Keratinocyte (primary cell): ENCODE measurements around the gene LEKR1. TPM values are rescaled to one million over a fixed set of nuclear protein-coding genes. Genes with fewer than 3 reads are reported as not detected.

ENCODE experiments used
- DNase-seq: peaks from one replicate; pipeline ENCODE4 v3.0.0-alpha.2; 2011; ENCODE audit warnings: low read depth, missing footprints, low spot score
- FAIRE-seq: peaks from 2 replicates; lab custom pipeline; 2011; peaks lifted over from hg19 to GRCh38; lab: Jason Lieb, UNC
- H2AFZ ChIP-seq: 2 replicates; pipeline ENCODE4 v1.6.0; 2012; ENCODE audit warnings: low read length, control low read depth, inconsistent platforms; ENCODE audit not compliant: control insufficient read depth
- H3K27ac ChIP-seq: 2 replicates; pipeline ENCODE4 v1.5.1; 2011; ENCODE audit warnings: low read length; ENCODE audit not compliant: control insufficient read depth, insufficient read depth
- H3K27me3 ChIP-seq: 3 replicates; pipeline ENCODE4 v1.6.0; 2011; ENCODE audit warnings: low read length; ENCODE audit not compliant: control insufficient read depth, insufficient read depth; ENCODE audit errors: extremely low read depth
- H3K36me3 ChIP-seq, 2 experiments: 2 replicates in 1 of 2; 3 replicates in 1 of 2; pipeline ENCODE4 v1.5.1; 2011; ENCODE audit warnings: low read length in 2 of 2, mild to moderate bottlenecking in 1 of 2; ENCODE audit not compliant: control insufficient read depth in 2 of 2, insufficient read depth in 2 of 2; ENCODE audit errors: extremely low read depth in 1 of 2
- H3K4me1 ChIP-seq: 3 replicates; pipeline ENCODE4 v1.5.1; 2011; ENCODE audit warnings: low read length; ENCODE audit not compliant: control insufficient read depth, insufficient read depth; ENCODE audit errors: extremely low read depth
- H3K4me2 ChIP-seq: 3 replicates; pipeline ENCODE4 v1.6.0; 2011; ENCODE audit warnings: low read depth, low read length; ENCODE audit not compliant: control insufficient read depth, insufficient read depth; ENCODE audit errors: extremely low read depth
- H3K4me3 ChIP-seq, 3 experiments: fragments of 200-600 bp in 1 of 3; sonication (generic) in 1 of 3; 2 replicates in 2 of 3; 3 replicates in 1 of 3; pipeline ENCODE4 v1.5.1; 2011 to 2016; ENCODE audit warnings: low read length in 3 of 3, mild to moderate bottlenecking in 3 of 3, control low read depth in 2 of 3, inconsistent platforms in 1 of 3, low read depth in 1 of 3, mixed read lengths in 1 of 3, mixed run types in 1 of 3, moderate library complexity in 1 of 3; ENCODE audit not compliant: control insufficient read depth in 2 of 3, insufficient read depth in 2 of 3; ENCODE audit errors: extremely low read depth in 1 of 3
- H3K79me2 ChIP-seq: 2 replicates; pipeline ENCODE4 v1.6.0; 2012; ENCODE audit warnings: low read length; ENCODE audit not compliant: control insufficient read depth, insufficient read depth
- H3K9ac ChIP-seq: 3 replicates; pipeline ENCODE4 v1.6.0; 2011; ENCODE audit warnings: low read length; ENCODE audit not compliant: control insufficient read depth, insufficient read depth; ENCODE audit errors: extremely low read depth
- H3K9me1 ChIP-seq: 3 replicates; pipeline ENCODE4 v1.6.0; 2011; ENCODE audit warnings: low read length; ENCODE audit not compliant: control insufficient read depth, insufficient read depth; ENCODE audit errors: extremely low read depth
- H3K9me3 ChIP-seq: 2 replicates; pipeline ENCODE4 v1.5.1; 2012; ENCODE audit warnings: low read depth, low read length; ENCODE audit not compliant: control insufficient read depth
- H4K20me1 ChIP-seq: 3 replicates; pipeline ENCODE4 v1.6.0; 2011; ENCODE audit warnings: low read length; ENCODE audit not compliant: control insufficient read depth, insufficient read depth; ENCODE audit errors: extremely low read depth
- EZH2 ChIP-seq: IDR thresholded peaks from one replicate; pipeline ENCODE4 v1.6.1; 2012; ENCODE audit warnings: inconsistent platforms, mild to moderate bottlenecking, low read length, moderate library complexity
- dilution Hi-C: fragments of 300-500 bp; cut with MboI; formaldehyde crosslinking; loops from one replicate; pipeline ENCODE4 v1.7.0; 2020; ENCODE audit warnings: low sequenced_read_pairs; ENCODE audit not compliant: extremely low pct_ligation_motif_present
- polyA plus RNA-seq, 5 experiments: library from polyadenylated mRNA; depleted of rRNA in 3 of 5; stranded (reverse) in 3 of 5; stranded (forward) in 1 of 5; unstranded in 1 of 5; fragments of >200 nt; gene quantifications; 1 replicate in 1 of 5; 2 replicates in 3 of 5; 3 replicates in 1 of 5; pipeline versions ENCODE4 v1.2.1 to v1.2.3, GENCODE V29; 2011 to 2012; ENCODE audit warnings: missing spikeins in 2 of 5, low read depth in 1 of 5, low replicate concordance in 1 of 5
- TF ChIP-seq, protein P1 (sequence below), 3 experiments: IDR thresholded peaks in 1 of 3; conservative IDR thresholded peaks in 1 of 3; optimal IDR thresholded peaks in 1 of 3; 2 replicates in 2 of 3; 3 replicates in 1 of 3; pipeline versions ENCODE3 to v1.5.1; 2011; ENCODE audit warnings: low read length in 3 of 3, mild to moderate bottlenecking in 3 of 3, moderate library complexity in 2 of 3, control low read depth in 1 of 3, inconsistent platforms in 1 of 3; ENCODE audit not compliant: insufficient read depth in 2 of 3; ENCODE audit errors: extremely low read depth in 1 of 3

Gene LEKR1
- polyA plus RNA-seq, 1 donor (not counting 4 experiments of a cell fraction or from before 2014, with no cell fraction given), result 0.63 TPM

DNA sequence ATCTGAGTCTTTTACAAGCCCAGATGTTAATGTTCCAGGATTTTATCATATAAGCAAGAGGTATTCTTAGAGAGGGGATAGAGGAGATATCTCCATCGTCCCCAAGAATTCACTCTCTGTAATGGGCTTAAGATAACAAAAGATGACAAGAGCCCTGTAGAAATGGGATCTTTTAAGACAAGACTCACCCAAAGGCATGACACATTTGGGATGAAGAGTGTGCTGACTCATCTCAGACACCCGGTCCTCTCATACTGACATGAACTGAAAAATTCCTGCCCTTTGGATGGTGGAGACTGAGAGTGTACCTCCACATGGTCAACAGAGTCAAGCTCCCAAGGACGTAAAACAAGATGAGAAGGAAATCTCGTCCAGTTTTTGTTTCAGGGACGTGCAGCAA is 11.0 kb downstream of the LEKR1 start:
- no peak overlapping the region for H3K4me3 ChIP-seq
- no peaks in the 10 kb centered on the region for H3K79me2 ChIP-seq
- TF ChIP-seq, protein P1, sequence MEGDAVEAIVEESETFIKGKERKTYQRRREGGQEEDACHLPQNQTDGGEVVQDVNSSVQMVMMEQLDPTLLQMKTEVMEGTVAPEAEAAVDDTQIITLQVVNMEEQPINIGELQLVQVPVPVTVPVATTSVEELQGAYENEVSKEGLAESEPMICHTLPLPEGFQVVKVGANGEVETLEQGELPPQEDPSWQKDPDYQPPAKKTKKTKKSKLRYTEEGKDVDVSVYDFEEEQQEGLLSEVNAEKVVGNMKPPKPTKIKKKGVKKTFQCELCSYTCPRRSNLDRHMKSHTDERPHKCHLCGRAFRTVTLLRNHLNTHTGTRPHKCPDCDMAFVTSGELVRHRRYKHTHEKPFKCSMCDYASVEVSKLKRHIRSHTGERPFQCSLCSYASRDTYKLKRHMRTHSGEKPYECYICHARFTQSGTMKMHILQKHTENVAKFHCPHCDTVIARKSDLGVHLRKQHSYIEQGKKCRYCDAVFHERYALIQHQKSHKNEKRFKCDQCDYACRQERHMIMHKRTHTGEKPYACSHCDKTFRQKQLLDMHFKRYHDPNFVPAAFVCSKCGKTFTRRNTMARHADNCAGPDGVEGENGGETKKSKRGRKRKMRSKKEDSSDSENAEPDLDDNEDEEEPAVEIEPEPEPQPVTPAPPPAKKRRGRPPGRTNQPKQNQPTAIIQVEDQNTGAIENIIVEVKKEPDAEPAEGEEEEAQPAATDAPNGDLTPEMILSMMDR (optimal IDR thresholded peaks at IDR 0.05 in 1 of 3, IDR thresholded peaks at IDR 0.05 in 1 of 3, conservative IDR thresholded peaks at IDR 0.05 in 1 of 3; ENCODE audit: extremely low read depth in 1 of 3, insufficient read depth in 2 of 3, low read length in 3 of 3), result no peak
- TF ChIP-seq EZH2, result no peak
- H2AFZ ChIP-seq, result no peak overlapping the region
- H3K27ac ChIP-seq, result no peak overlapping the region
- no peak for DNase-seq
- H3K9me1 ChIP-seq, result no peaks in the 10 kb centered on the region
- peaks cover 4% of the 10 kb centered on the region for H3K4me1 ChIP-seq
- FAIRE-seq, result peak; percentile 76
- H4K20me1 ChIP-seq, result no peaks in the 10 kb centered on the region
- H3K27me3 ChIP-seq, result no peaks in the 10 kb centered on the region
- dilution Hi-C loops, result no loop called here
- no peaks in the 10 kb centered on the region for H3K9me3 ChIP-seq
- no peaks in the 10 kb centered on the region for H3K36me3 ChIP-seq
- no peak overlapping the region for H3K9ac ChIP-seq
- no peak overlapping the region for H3K4me2 ChIP-seq

DNA sequence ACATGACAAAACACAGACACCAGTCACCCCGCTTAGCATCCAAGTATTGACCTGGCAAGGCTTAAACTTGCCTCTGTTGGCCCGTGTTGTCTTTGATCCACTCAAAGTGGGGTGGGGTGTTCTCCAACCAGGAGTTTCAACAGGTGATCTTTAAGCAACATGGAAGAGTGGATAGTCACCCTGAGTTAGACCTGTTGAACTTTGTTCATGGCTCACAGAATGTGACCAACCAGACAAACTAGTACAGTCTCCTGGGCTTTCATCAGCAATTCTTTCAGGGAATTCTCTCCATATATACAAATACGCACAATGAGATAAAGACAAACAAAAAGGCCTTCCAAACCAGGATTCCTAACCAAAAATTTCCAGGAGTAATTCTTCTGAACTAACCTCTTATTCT is 11.9 kb downstream of the LEKR1 start:
- no peak overlapping the region for H2AFZ ChIP-seq
- no peaks in the 10 kb centered on the region for H3K27me3 ChIP-seq
- H3K27ac ChIP-seq, result no peak overlapping the region
- H3K79me2 ChIP-seq, result no peaks in the 10 kb centered on the region
- peaks cover 4% of the 10 kb centered on the region for H3K4me1 ChIP-seq
- dilution Hi-C loops, result no loop called here
- H3K4me3 ChIP-seq, result no peak overlapping the region
- no peak for FAIRE-seq
- no peaks in the 10 kb centered on the region for H3K9me1 ChIP-seq
- H3K9ac ChIP-seq, result no peak overlapping the region
- no peak for DNase-seq
- H3K9me3 ChIP-seq, result no peaks in the 10 kb centered on the region
- H3K4me2 ChIP-seq, result no peak overlapping the region
- no peaks in the 10 kb centered on the region for H3K36me3 ChIP-seq
- H4K20me1 ChIP-seq, result no peaks in the 10 kb centered on the region
- no peak for TF ChIP-seq EZH2
- TF ChIP-seq, protein P1 (optimal IDR thresholded peaks at IDR 0.05 in 1 of 3, IDR thresholded peaks at IDR 0.05 in 1 of 3, conservative IDR thresholded peaks at IDR 0.05 in 1 of 3; ENCODE audit: extremely low read depth in 1 of 3, insufficient read depth in 2 of 3, low read length in 3 of 3), result no peak
